Left ventricle myocardium superior (tissue), 1 donor: ENCODE data around the gene ZNF280D. TPM values are rescaled to one million over a fixed set of nuclear protein-coding genes. Genes with fewer than 3 reads are reported as not detected.
"Not testable (repeated sequence)": the region's sequence is repeated elsewhere in the genome, so short reads cannot be mapped to it uniquely, and the experiment has no call there.

ENCODE experiments used
- ATAC-seq: fragments of 200-7000 bp; cut with Tn5 transposase; one replicate; pipeline ENCODE4 v1.9.1; 2020; ENCODE audit warnings: mild to moderate bottlenecking, moderate library complexity
- DNase-seq: peaks from one replicate; pipeline ENCODE4 v3.0.0-alpha.2; 2020
- intact Hi-C: fragments of 100-400 bp; cut with micrococcal nuclease; formaldehyde crosslinking; loops from one replicate; pipeline ENCODE4 v1.11.0; 2022
- total RNA-seq: library from RNA; stranded (reverse); fragmentation: NEBNext Ultra II Directional; extraction: Animal tissue kit (Norgen Biotek cat#: 25700); gene quantifications from one replicate; pipeline ENCODE4 v1.2.1, GENCODE V29; 2021
- donor health status: DM: no; HTN: yes; CAD: no; lungs with severe emphysema.

The ZNF280D gene
- total RNA-seq, 1 donor from 2014 or later, result 23.2 TPM

DNA sequence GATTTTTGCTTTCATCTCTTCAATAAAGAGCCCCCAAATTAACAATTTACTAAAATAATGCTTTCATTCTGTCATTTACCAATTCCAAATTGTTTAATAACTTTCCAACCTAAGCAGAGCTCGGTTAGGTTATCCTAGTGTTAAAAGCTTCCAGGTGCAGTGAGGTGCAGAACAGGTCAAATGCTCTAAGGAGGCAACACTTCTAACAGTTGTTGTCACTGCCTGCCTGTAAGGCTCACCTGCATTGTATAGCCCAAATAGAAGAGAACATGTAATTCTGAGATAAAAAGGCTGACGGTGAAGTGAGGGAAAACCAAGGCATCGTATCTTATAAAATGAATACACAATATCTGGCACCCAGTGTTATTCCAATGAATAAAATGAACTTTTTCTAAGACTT is 9.1 kb downstream of the ZNF280D start:
- intact Hi-C loops, result no loop called here
- ATAC-seq, result no peak
- DNase-seq, result no peak

DNA sequence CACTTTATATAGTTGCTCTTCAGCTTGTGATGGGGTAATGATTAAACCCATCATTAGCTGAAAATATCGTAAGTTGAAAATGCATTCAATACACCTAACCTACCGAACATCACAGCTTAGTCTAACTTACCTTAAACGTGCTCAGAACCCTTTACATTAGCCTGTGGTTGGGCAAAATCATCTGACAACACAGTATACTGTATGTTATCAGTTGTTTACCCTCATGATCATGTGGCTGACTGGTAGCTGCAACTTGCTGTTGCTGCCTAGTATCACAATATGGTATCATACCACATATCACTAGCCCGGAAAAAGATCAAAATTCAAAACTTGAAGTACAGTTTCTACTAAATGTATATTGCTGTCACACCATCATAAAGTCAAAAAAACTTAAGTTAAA is 9.5 kb downstream of the ZNF280D start:
- no peak for ATAC-seq
- intact Hi-C loops, result no loop called here
- no peak for DNase-seq

- no peak for DNase-seq
- no peak for ATAC-seq
- intact Hi-C loops, result no loop called here
Measured at GRCh38 chr15:56719774-56720555, 13.3 kb downstream of the ZNF280D start.

GRCh38 chr15:56719021-56719612 is 14.2 kb downstream of the ZNF280D start:
- intact Hi-C loops, result no loop called here
- ATAC-seq (no peak), DNase-seq (no peak)

DNA sequence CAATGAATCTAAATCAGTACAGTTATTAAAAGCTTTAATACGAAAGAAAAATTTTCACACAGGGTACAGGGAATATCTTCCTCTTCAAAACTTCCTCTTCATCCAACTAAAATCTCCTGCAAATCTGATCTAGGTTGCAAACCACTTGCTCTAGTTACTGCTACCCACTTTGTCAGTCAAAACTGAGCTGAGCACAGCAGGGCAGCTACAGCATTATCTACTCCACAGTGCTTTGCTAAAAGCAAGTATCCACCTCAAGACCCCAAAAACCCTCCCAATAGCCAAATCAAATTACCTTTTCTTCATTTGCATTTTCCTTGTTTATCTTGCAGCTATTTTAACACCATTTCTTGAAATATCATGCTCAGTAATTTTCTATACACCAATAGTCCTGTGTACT is 14.7 kb downstream of the ZNF280D start:
- ATAC-seq (no peak), DNase-seq (no peak)
- intact Hi-C loops, result no loop called here

DNA sequence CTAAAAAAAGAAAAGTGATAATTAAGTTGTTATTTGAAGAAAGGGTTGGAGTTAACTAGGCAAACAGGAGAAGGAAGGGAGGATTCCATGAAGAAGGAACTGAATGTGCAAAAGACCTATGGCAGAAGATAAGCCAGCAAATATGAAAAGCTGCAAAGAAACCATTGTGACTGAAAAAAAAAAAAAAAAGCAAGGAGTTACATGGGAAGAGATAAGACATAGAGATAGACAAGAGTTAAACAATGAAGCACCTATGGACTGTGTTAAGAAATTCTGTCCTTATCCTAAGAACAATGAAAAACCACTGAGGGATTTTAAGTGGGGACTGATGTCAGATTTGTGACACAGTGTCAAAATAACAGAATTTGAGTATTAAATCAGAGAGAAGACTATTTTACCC is 17.0 kb downstream of the ZNF280D start:
- intact Hi-C loops, result no loop called here
- no peak for DNase-seq
- no peak for ATAC-seq

- intact Hi-C loops, result no loop called here
- DNase-seq, result no peak
- no peak for ATAC-seq
Measured at GRCh38 chr15:56715220-56715619, 18.1 kb downstream of the ZNF280D start.

DNA sequence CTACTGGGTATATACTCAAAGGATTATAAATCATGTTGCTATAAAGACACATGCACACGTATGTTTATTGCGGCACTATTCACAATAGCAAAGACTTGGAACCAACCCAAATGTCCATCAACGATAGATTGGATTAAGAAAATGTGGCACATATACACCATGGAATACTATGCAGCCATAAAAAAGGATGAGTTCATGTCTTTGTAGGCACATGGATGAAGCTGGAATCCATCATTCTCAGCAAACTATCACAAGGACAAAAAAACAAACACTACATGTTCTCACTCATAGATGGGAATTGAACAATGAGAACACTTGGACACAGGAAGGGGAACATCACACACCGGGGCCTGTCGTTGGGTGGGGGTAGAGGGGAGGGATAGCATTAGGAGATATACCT is 23.8 kb downstream of the ZNF280D start:
- ATAC-seq, DNase-seq, intact Hi-C loops: not testable (repeated sequence)

DNA sequence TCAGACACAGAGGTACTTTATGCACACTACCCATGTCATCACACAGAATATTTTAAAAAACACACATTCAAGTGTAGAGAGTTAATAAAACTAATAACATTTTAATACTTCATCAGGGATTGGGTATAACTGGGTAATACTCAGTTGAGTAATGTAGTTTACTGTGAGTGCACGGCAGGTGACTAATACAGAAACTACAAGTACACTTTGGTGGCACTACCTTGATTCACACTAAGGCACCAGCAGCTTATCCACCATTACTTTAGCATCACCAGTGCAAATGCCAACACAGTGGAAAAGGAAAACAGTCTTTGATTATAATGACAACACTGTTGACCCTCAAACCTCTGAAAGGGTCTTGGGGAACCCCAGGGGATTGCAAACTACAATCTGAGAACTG is 33.6 kb downstream of the ZNF280D start:
- DNase-seq (no peak), ATAC-seq (no peak)
- intact Hi-C loops, result no loop called here

GRCh38 chr15:56698270-56698669 is 35.0 kb downstream of the ZNF280D start:
- ATAC-seq (no peak), DNase-seq (no peak)
- intact Hi-C loops, result no loop called here

GRCh38 chr15:56693761-56694160 is 39.5 kb downstream of the ZNF280D start:
- intact Hi-C loops, result no loop called here
- ATAC-seq (no peak), DNase-seq (no peak)

DNA sequence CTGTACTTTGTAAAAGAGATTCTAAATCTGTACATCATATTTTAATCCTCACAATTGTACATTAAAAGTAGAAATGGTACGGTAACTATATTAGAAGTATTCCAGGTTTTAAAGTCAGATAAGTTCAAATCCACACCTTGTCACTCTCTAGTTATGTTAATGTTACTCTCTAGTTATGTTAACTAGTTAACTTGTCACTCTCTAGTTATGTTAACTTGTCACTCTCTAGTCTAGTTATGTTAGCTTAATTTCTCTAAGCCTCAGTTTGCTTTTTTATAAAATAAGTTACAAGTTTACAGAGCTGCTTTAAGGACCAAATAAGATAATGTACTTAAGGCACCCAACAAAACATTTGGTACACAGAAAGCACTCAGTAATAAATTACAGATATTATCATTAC is 42.6 kb downstream of the ZNF280D start:
- no peak for DNase-seq
- no peak for ATAC-seq
- intact Hi-C loops, result no loop called here

DNA sequence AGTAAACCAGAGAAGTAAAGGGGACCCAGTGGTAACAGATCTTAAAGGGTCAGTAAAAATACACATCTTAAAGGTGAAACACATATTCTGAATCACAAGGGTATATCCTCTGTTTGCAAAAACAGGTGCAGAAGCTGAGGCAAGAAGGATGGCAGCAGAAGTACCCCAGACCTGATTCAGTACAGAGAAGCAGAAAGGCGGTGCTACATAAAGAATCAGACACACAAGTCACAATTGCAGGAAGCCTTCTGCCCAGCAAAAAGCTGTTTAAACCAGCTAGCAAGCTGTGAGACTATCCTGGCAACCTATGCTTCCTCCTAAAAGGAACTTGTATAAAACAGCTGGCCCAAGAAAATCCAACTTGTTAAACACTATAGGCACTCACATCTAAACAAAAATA is 49.4 kb downstream of the ZNF280D start:
- ATAC-seq (no peak), DNase-seq (no peak)
- intact Hi-C loops, result no loop called here

DNA sequence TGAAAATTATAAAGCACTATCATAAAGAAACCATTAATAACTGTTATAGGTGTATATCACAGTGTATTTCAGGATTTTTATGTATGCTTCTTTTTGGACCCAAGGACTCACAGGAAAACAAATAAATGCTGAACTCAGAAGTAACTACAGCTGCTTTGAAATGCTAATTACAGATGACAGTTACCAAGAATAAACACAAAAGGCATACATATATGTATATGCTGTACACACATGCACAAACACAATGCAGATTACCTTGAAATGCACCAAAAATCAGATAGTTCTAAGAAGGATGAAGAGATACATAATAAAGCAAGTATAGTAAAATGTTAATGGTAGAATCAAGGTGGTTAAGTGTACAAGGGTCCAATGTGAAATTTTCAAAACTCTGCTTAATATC is 52.2 kb downstream of the ZNF280D start:
- DNase-seq, result no peak
- no peak for ATAC-seq
- intact Hi-C loops, result no loop called here

GRCh38 chr15:56679225-56679624 is 54.1 kb downstream of the ZNF280D start:
- no peak for ATAC-seq
- DNase-seq, result no peak
- intact Hi-C loops, result no loop called here

- intact Hi-C loops, result no loop called here
- no peak for ATAC-seq
- DNase-seq, result no peak
Measured at GRCh38 chr15:56678571-56678970, 54.7 kb downstream of the ZNF280D start.

GRCh38 chr15:56677271-56677670 is 56.0 kb downstream of the ZNF280D start:
- intact Hi-C loops, result no loop called here
- DNase-seq (no peak), ATAC-seq (no peak)

GRCh38 chr15:56675930-56676329 is 57.4 kb downstream of the ZNF280D start:
- peak; percentile 51 for ATAC-seq
- intact Hi-C loops, result no loop called here
- DNase-seq, result no peak

GRCh38 chr15:56674857-56675256 is 58.5 kb downstream of the ZNF280D start:
- intact Hi-C loops, result no loop called here
- DNase-seq (no peak), ATAC-seq (no peak)

- DNase-seq (no peak), ATAC-seq (no peak)
- intact Hi-C loops, result no loop called here
Measured at GRCh38 chr15:56672721-56673120, 60.6 kb downstream of the ZNF280D start.

- intact Hi-C loops, result no loop called here
- ATAC-seq (no peak), DNase-seq (no peak)
Measured at GRCh38 chr15:56667517-56667916, 65.8 kb downstream of the ZNF280D start.
